Keratinocyte (primary cell): ENCODE data around the gene HOXB2.

Source experiments
- EZH2 ChIP-seq: IDR thresholded peaks from one replicate; pipeline ENCODE4 v1.6.1; 2012; ENCODE audit warnings: inconsistent platforms, mild to moderate bottlenecking, low read length, moderate library complexity
- TF ChIP-seq, protein P1 (sequence below), 3 experiments: IDR thresholded peaks in 1 of 3; conservative IDR thresholded peaks in 1 of 3; optimal IDR thresholded peaks in 1 of 3; 2 replicates in 2 of 3; 3 replicates in 1 of 3; pipeline versions ENCODE3 to v1.5.1; 2011; ENCODE audit warnings: low read length in 3 of 3, mild to moderate bottlenecking in 3 of 3, moderate library complexity in 2 of 3, control low read depth in 1 of 3, inconsistent platforms in 1 of 3; ENCODE audit not compliant: insufficient read depth in 2 of 3; ENCODE audit errors: extremely low read depth in 1 of 3

DNA sequence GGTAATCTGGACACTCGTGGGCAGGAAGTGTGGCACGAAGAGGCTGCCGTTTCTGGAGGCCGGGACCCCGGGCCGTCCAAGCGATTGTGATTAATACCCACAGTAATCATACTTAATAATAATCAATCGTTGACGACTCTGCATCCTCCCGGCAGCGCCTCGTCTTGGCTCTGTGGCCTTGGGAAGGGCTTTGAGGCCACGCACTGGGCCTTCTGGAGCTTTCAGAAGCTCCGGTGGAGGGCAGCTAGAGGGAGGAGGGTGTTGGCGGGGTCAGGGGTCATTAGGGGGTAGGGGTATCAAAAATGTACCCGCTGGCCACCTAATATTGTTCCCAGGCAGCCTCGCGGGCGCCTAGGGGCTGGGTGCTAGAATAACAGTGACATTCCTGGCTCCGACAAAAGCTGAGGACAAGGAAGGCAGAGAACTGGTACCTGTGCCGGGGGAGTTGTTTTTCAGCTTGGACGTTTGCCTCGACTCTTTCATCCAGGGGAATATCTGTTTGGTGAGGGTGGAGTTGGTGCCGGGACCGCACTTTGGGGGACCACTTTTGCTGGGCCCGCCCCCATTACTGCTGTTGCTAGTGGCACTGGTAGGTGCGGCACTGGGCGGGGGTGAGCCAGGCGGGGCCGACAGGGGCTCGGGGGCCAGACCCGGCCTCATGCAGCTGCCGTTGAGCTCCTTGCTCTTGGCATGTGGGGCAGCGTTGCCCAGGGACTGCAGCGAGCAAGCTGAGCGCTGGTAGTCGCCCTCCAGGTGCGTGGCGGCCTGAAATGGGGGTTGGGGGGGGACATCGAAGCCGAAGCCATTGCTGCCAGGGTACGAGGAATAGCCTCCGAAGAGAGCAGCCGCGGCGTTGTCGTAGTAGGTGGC, 6.9 kb upstream of the HOXB2 start:
- TF ChIP-seq, protein P1, sequence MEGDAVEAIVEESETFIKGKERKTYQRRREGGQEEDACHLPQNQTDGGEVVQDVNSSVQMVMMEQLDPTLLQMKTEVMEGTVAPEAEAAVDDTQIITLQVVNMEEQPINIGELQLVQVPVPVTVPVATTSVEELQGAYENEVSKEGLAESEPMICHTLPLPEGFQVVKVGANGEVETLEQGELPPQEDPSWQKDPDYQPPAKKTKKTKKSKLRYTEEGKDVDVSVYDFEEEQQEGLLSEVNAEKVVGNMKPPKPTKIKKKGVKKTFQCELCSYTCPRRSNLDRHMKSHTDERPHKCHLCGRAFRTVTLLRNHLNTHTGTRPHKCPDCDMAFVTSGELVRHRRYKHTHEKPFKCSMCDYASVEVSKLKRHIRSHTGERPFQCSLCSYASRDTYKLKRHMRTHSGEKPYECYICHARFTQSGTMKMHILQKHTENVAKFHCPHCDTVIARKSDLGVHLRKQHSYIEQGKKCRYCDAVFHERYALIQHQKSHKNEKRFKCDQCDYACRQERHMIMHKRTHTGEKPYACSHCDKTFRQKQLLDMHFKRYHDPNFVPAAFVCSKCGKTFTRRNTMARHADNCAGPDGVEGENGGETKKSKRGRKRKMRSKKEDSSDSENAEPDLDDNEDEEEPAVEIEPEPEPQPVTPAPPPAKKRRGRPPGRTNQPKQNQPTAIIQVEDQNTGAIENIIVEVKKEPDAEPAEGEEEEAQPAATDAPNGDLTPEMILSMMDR (optimal IDR thresholded peaks at IDR 0.05 in 1 of 3, IDR thresholded peaks at IDR 0.05 in 1 of 3, conservative IDR thresholded peaks at IDR 0.05 in 1 of 3; ENCODE audit: extremely low read depth in 1 of 3, insufficient read depth in 2 of 3, low read length in 3 of 3), result no peak
- TF ChIP-seq EZH2, result no peak
